ENCODE measurements around the gene ZFYVE21.

GRCh38 chr14:103741876-103742275, 26.3 kb downstream of the ZFYVE21 start:
- TF ChIP-seq CTCF (IDR thresholded peaks at IDR 0.05) (no peak), POLR2A (IDR thresholded peaks at IDR 0.05) (no peak)
